GM19099 (cell line): ENCODE data around the gene PRKD2.

Experiments
- POLR2A ChIP-seq: IDR thresholded peaks from 3 replicates; pipeline ENCODE4 v1.6.1; 2011; ENCODE audit warnings: low read depth; ENCODE audit not compliant: insufficient read length; ENCODE audit errors: extremely low read depth

The PRKD2 gene

DNA sequence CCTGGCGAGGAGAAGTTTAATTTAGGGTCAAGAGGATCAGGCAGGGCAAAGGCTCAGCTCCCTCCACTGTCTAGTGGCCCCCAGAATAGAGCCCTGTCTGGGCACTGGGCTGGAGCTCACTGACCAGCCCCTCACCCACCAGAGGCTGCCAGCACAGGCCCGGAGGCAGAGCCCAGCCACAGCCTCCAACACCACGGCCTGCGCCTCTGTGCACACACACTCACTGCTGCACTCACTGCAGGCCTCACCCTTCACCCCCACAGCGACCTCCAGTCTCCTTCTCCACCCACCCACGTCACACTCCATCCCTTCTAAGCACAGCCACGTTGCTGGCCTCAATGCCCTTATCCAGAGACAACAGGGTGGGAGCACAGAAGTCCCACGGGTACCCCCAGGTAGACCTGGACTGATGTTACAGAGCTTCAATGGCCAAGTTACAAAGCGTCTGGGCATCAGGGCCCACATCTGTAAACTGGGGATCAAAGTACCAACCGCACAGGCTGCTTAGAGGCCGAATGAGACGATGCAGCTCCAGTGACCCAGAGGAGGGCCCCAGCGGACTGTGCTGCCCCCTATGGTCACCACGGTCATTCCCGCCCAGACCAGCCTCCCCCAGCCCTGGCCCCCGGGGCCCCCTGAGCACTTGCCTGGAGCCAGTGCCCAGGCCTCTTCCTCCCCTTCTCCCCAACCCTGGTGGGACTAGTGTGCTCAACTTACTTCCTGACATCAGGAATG is 4.5 kb upstream of the PRKD2 start:
- TF ChIP-seq POLR2A = no peak

- TF ChIP-seq POLR2A = no peak
These were observed 3.8 kb upstream of the PRKD2 start for GRCh38 chr19:46720503-46721239.

DNA sequence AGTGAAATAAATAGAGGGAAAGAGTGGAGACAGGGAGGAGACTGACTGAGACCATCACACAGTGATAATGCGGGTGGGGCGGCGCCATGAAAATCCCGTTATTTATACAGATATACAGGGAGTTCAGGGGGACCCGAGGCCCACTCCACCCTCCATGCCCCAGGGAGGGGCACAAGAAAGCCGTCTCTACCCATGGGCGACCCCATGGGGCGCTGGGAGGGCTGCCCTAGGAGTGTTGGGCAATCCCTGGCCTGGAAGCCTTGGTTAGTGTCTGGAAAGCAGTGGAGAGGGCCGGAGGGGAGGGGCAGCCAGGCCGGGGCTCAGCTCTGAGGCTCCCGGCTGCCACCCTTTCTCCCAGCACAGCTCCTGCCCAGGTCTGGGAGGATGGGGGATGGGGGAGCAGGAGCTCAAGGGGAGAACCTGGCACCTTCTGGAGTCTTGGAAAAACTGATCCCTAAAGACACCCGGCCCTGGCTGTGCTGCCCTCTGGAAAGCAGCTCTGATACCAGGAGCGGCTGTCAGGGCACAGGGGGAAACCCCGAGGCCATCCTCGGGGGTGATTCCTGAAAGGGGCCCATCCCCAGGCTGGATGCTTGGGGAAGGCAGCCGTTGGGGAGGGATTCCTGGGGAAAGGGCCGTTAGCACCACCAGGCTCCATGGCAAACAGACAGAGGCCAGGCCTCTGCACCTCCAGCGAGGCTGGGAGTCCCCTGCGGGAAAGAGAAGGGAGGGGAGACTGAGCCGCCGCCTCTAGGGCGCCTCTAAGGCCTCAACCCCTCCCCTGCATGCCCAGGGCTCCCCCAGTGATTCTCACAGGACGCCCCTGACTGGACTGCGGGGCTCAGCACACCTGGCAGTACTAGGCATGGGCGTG is 3.0 kb upstream of the PRKD2 start:
- TF ChIP-seq POLR2A = no peak

GRCh38 chr19:46718934-46719622 is 2.2 kb upstream of the PRKD2 start:
- TF ChIP-seq POLR2A = peak; percentile 59

- peak; percentile 38 for TF ChIP-seq POLR2A
These were observed 1.4 kb upstream of the PRKD2 start for GRCh38 chr19:46718157-46718933.

DNA sequence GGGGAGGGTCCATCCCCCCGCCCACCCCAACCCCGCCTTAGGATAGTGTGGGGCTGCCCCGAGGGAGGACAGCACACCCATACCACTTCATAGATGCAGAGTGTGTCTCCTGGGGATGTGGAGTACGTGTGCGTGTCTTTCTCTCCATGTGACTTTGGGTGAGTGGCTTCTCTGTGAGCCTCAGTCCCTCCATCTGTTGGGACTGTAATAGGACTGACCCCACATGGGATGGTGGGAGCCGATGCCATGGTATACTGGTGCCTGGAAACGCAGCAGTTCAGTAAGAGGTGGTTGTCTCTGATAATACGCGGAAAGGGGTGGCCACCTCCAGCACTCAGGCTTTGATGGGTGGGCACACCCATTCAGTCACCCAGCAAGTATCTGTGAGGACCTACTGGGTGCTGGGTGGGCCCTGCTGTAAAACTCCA is 816 bp upstream of the PRKD2 start:
- TF ChIP-seq POLR2A = no peak

DNA sequence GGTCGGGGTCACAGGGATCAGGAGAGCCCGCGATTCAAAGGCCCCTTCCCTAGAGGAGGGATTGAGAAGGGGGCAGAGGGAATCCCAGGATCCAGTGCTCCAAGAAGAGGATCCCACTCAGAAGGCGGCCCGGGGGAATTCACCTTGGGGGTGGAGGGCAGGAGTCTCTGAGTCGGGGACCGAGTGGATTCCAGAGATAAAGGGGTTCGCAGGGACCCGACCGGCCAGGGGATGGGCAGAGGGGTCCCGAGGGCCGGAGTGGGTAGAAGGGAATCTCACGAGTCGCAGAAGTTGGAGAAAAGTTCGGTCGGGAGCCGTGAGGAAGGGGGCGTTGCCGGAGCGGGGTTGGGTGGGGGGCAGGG is 261 bp downstream of the PRKD2 start:
- no peak for TF ChIP-seq POLR2A

- TF ChIP-seq POLR2A = no peak
These were observed 791 bp downstream of the PRKD2 start for GRCh38 chr19:46715975-46716671.

DNA sequence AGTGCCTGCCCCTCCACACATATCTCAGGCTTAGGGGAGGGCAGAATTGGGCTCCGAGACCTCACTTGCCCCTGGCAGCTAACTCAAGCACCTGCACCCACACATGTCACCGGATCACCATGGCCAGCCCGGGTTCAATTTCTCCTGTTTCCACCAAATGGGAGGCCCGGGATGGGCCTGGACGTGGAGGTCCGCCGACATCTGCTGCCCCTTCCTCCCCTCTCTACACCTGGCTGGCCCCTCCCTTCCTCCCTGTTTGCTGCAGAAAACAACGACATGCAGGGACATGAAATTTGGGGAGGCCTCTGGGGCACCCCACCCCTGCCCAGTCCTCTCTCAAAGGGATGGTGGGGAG is 1.3 kb downstream of the PRKD2 start:
- TF ChIP-seq POLR2A = no peak

- TF ChIP-seq POLR2A = peak; percentile 57
These were observed 2.3 kb downstream of the PRKD2 start for GRCh38 chr19:46714444-46715106.

DNA sequence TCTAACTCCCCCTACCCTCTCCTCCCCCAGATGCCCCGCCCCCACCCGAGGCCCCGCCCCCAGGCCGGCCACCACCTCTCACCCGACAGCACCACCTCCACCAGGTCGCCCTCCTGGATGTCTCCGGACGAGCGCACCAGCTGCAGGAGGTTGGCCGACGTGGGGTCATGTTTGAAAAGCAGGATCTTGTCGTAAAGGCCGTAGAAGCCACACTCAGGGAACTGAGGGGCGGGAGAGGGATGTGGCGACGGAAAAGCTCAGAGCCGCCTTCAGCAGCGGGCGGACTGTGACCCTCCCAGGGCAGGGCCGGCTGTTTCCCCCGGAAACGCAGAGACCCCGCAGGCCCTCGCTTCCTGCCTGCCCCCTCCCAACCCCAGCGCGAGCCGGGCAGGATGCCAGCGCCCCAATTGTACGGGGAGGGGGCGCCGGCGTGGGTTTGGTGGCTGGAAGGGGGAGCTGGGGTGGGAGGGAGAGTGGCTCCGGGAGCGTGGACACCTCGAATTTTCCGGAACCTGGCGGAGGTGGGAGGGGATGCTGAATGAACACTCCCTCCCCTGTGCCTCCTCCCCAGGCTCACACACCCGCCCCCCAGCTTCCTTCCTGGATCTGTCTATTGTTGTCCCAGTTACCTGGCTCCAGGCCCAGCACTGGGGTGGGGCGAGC is 3.0 kb downstream of the PRKD2 start:
- TF ChIP-seq POLR2A = peak; percentile 44

DNA sequence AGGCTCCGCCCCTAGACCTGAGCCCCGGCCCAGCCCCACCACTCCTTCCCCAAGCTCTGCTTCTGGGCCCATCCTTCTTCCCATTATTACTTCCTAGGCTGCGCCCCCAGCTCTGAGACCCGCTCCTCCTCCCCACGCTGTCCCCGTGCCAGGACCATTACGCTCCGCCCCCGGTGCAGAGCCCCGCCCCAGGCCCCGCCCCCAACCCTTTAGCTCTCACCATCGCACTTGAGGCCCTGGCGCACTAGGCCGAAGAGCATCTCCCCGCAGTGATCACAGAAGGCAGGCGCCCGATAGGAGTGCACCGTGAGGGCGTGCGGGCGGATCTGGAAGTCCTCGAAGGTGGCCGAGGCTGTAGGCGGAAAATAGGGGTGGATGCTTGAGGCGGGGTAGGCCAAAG is 6.2 kb downstream of the PRKD2 start:
- no peak for TF ChIP-seq POLR2A
